Measurements from ENCODE around the gene CEP152. TPM values are rescaled to one million over a fixed set of nuclear protein-coding genes. Genes with fewer than 3 reads are reported as not detected.

CEP152 gene
- total and polyA plus RNA-seq, 2 experiments from 2014 or later = 14.6 to 30.5 TPM

- no peak for ATAC-seq
- Histone ChIP-seq H3K4me3 (no peak overlapping the region), H2AFZ (no peak overlapping the region), H4K20me1 (replicated peaks; ENCODE audit: insufficient read depth) (peaks cover 14% of the 10 kb centered on the region; the same call in 1 of the 2 replicates), H3F3A (replicated peaks; ENCODE audit: low read depth) (no peaks in the 10 kb centered on the region), H3K27ac (ENCODE audit: low read depth) (no peak overlapping the region), H3K4me1 (ENCODE audit: insufficient read depth) (peaks cover 17% of the 10 kb centered on the region), H3K36me3 (ENCODE audit: insufficient read depth) (no peaks in the 10 kb centered on the region), H3K79me2 (replicated peaks; ENCODE audit: insufficient read depth) (peaks cover 50% of the 10 kb centered on the region), H3K4me2 (no peak overlapping the region), H3K9me2 (ENCODE audit: insufficient read depth) (no peaks in the 10 kb centered on the region), H3K27me3 (ENCODE audit: insufficient read depth) (no peaks in the 10 kb centered on the region)
- Mint-ChIP-seq H3K36me3 (ENCODE audit: low read depth) (no peaks in the 10 kb centered on the region), H3K4me3 (no peak overlapping the region), H3K27me3 (ENCODE audit: insufficient read depth, low read depth, poor library complexity) (no peaks in the 10 kb centered on the region), H3K27ac (no peak overlapping the region), H3K9me3 (no peaks in the 10 kb centered on the region), H3K4me1 (peaks cover 44% of the 10 kb centered on the region)
- TF ChIP-seq ZNF462 (CRISPR knock-in tag; IDR thresholded peaks at IDR 0.05) (no peak), EZH2 (IDR thresholded peaks at IDR 0.05; ENCODE audit: low read depth, unreplicated experiment) (no peak), NANOG (IDR thresholded peaks at IDR 0.05; ENCODE audit: borderline replicate concordance) (no peak), ZNF331 (CRISPR knock-in tag; IDR thresholded peaks at IDR 0.05; ENCODE audit: low read depth) (no peak), REST (IDR thresholded peaks at IDR 0.05; ENCODE audit: unreplicated experiment) (no peak), JUNB (IDR thresholded peaks at IDR 0.05; ENCODE audit: unreplicated experiment) (no peak), EZH2phosphoT487 (IDR thresholded peaks at IDR 0.05; ENCODE audit: unreplicated experiment) (no peak), POLR2AphosphoS5 (IDR thresholded peaks at IDR 0.05; ENCODE audit: low read depth) (no peak), CREB1 (CRISPR knock-in tag; IDR thresholded peaks at IDR 0.05; ENCODE audit: low read depth) (no peak), STAT1 (IDR thresholded peaks at IDR 0.05; ENCODE audit: unreplicated experiment) (no peak), ZNF114 (CRISPR knock-in tag; IDR thresholded peaks at IDR 0.05) (no peak), CTCF (conservative IDR thresholded peaks at IDR 0.05; ENCODE audit: low read depth in 2 of 2) (no peak)
- DNase-seq (ENCODE audit: low spot score) = no peak
Measured at GRCh38 chr15:48802257-48802656, 8.6 kb downstream of the CEP152 start.

Data from GM23338 (cell line).